AG08395 (cell line): ENCODE results near the gene RIMBP3B.
"Not testable (repeated sequence)": the region's sequence is repeated elsewhere in the genome, so short reads cannot be mapped to it uniquely, and the experiment has no call there.

Experiments used
- DNase-seq: peaks from one replicate; pipeline ENCODE4 v3.0.0; 2012; ENCODE audit warnings: mixed read lengths, low spot score

Gene RIMBP3B

DNA sequence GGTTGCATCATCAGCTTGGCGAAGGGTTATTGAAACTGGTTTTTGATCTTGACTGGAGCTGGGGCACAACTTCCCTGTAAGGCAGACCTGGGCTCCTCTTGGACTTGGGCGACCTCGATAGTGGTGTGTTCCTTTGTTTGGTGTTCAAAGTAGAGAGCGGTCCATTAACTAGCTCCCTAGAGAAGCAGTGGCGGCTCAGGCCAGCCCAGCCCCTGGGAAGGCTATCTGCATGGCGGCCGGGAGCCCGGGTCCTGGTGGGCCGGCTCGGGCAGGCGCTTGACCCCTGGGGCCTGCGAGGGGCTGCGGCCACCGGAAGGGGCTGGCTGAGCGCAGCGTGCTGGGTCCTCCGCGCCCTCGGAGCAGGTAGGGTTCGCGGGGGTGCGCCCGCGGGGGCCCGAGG lies 32.8 kb downstream of the RIMBP3B start:
- DNase-seq, result not testable (repeated sequence)

DNA sequence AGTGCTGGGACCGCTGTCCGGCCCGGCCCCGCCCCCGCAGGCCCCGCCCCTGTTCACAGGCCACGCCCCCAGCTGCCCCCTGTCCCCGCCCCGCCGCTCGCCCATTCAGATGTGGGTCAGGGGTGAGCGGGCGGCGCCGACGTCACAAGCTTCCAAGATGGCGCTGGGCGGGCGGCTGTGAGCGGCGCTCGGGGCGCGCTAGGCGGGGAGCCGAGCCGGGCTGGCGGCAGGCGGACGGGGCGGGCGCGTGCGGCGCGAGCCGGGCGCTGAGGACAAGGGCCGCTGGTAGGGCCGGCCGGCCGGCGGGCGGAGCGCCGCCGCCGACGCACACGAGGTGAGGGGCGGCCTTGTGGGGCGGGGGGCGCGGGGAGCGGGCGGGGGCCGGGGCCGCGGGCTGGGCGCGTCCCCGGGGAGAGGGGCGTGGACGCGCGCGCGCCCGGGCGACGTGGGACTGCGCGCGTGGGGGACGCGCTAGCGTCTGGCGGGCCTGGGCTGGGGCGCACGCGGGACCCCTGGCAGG lies 33.7 kb downstream of the RIMBP3B start, which contains the start of gene HIC2:
Gene HIC2 (plus strand): TSS at position 145 of the 520 bp plus-strand sequence. CDS start 25,461 bp downstream, outside the sequence.
- not testable (repeated sequence) for DNase-seq

DNA sequence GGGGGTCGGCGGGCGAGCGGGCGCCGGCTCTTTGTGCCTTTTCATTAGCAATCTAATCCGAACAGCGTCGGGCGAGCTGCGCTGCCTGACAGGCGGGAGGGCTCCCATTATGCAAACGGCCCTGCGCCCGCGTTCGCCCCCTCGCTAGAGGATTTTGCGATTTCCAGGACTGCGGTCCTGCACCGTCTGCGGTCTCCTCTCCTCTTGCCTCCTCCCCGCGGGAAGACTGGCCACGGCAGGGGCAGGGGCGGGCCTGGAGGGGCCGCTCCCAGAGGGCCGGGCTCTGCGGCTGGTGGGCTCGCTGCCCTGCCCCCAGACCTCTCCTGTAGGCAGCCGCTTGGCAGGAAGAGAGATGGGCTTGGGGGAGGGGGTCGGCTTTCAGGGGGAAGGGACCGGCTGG lies 34.3 kb downstream of the RIMBP3B start:
- not testable (repeated sequence) for DNase-seq

DNA sequence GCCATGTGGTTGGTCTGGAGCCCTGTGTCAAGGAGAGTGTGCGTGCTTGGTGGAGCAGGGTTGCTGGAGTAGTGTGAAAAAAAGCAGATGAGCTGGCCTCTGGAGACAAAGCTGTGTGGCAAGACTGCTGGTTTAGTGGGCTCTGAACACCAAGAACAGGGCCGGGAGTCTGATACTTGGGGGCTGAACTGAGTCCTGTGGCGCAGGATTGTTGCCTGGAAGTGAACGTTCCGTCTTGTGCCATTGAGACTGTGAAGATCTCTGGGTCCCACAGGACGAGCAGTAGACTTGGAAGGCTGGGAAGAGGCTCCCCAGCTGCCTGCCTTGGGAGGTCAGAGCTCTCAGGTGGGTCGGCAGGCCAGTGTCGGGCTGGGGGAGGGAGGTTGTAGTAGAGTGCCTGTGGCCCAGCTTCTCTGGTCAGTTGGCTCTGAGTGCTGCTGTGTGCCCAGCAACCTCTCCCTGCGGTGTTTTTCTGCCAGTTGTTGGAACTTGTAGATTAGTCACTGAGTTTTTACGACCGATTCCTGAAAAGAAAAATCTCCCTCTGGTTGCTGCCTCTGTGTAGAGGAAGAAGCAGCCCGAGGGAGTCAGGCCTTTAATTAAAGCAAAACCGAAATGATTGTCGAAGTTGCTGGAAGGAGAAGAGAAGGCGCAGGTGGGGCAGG lies 35.6 kb downstream of the RIMBP3B start:
- not testable (repeated sequence) for DNase-seq

- DNase-seq, result not testable (repeated sequence)
These were observed 36.7 kb downstream of the RIMBP3B start for GRCh38 chr22:21420180-21420763.

DNA sequence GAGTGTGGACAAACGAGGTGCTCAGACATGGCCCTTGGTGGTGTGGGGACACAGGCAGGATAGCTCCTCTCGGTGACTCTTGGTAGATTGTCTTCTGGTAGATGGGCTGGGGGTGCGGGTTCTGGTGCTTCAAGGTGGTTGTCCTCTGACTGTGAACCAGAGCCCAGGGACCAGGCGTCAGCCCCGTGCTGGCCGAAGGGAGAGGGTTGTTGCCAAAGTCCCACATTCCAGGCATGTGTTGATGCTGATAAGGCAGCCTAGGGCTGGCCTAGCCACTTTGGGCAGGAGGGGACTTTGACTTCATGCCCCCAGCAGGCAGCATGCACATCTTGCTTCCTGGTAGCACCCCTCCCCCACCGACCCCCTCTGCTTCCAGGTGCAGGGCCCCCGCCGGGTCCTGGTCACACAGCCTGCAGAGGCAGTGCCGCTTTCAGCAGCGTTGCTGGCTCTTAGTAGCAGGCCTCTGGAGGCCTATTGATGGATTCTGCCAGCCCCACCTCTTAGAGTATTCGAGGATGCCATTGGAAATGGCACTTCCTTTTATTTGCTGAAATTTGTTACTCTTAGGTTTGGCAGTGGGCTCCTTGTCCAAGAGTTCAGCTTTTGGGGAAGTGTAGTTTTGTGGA lies 40.6 kb downstream of the RIMBP3B start:
- DNase-seq, result not testable (repeated sequence)

DNA sequence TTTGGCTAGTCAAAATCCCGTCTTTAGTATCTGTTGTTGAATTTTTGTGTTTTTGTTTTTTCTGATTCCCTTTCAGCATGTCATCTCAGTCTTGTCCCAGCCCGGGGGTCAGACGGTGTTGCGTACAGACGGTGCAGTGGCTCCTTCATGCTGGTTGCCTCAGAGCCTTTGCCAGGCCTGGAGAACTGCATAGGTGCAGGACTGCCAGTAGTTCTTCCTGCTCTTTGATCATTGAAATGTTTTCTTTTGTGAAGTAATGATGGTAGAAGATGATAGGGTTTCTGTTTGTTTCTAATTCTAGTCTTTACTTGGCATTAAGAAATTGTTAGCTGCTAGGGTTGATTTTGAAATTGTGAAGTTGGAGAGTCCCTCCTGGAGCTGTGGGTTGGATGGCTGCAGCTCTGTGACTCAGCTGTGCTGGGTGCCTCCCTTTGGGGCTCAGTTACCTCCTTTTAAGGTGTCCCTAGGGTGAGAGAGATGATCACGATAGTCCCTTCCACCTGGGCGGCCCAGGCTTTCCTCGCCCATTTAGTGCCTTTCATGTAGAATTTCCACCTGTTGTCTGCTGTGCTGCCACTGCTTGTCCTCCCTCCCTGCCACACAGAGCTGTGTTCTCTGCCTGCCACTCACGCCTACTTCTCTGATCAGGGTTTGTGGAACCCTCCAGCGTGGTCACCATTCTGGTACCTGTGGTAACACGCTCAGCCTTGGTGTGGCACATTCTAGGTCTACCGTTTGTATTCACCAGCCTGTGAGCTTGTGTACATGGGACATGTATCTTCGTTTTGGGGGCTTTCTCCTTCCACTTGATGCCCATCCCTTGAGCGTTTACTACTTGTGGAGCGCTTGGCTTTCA lies 51.1 kb downstream of the RIMBP3B start:
- not testable (repeated sequence) for DNase-seq

DNA sequence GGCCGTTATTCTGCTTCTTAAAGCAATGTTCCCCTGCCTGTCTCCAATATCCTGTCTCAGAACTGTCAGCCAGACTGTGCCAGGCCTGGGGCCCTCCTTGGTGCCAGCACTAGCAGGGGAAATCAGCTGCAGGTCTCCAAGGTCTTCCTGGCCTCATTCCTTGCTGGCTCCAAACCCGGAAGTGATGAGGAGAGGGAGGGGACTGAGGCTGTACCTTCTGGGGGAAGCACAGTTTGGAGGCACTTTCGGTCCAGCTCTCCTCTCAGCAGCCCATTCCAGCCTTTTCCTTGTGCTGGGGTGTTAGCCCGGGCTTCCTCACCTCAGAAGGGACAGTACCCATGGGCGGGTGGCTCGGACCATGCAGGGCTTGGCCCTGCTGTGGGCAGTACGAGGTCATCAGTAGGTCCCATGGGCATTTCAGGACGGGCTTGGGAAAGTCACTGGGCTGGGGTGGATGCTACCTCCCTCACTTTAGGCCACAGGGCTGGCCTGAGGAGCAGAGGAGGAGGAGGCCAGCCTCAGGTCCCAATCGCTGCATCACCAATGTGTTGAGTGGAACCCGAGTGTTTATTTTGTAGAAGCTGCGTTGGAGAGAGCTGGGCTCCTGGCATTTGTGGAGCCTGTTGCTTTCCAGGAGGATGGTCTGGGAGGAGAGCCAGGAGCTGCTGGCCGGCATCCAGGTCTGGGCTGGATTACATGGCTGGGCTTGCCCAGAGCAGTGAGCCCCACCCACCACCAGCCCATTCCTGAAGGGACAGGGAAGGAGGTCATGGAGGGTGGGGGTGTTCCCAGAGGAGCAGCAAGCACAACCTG lies 52.7 kb downstream of the RIMBP3B start:
- DNase-seq, result not testable (repeated sequence)

DNA sequence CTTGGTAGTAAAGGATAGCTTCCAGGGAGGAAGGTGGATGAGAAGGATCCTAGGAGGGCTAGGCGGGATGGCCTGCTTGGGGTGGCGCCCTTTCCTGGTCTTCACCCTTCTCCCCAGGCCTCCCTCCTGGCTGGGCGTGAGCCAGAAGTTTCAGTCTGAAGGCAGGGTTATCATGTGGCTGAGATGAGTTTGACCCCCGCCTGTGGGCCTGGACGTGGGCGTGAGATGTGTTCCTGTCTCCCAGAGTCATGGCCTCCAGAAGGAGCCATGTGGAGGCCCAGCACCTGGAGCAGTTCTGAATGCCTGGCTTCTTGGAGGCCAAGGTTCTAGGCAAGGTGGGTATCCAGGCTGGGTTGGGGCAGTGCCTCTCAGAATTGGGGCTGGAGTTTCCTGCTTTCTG lies 54.5 kb downstream of the RIMBP3B start:
- DNase-seq, result not testable (repeated sequence)
